GM23248 (cell line): ENCODE data around the gene WNK2.

Experiments used
- EZH2 ChIP-seq: fragments of 200-600 bp; sonication (generic); IDR thresholded peaks from 2 replicates; pipeline ENCODE4 v1.6.1; 2018; ENCODE audit warnings: antibody characterized with exemption, mild to moderate bottlenecking; ENCODE audit not compliant: insufficient read depth, poor library complexity, severe bottlenecking
- EZH2phosphoT487 ChIP-seq: fragments of 200-600 bp; sonication (generic); IDR thresholded peaks from 2 replicates; pipeline ENCODE4 v1.6.1; 2018; ENCODE audit warnings: antibody characterized with exemption, moderate library complexity, mild to moderate bottlenecking, low read depth; ENCODE audit not compliant: insufficient read depth

GRCh38 chr9:93219692-93220091 lies 35.8 kb downstream of the WNK2 start:
- TF ChIP-seq EZH2phosphoT487 (no peak), EZH2 (no peak)
